H1 (cell line): ENCODE data around the gene GALNTL6. TPM values are rescaled to one million over a fixed set of nuclear protein-coding genes. Genes with fewer than 3 reads are reported as not detected.

ENCODE experiments used
- polyA plus RNA-seq, 7 experiments: library from polyadenylated mRNA; depleted of rRNA in 3 of 7; stranded (reverse) in 5 of 7; unstranded in 2 of 7; fragments of >200 nt in 5 of 7; fragments of 200-250 nt in 2 of 7; gene quantifications; 1 replicate in 5 of 7; 2 replicates in 1 of 7; 4 replicates in 1 of 7; pipeline versions ENCODE4 v1.2.1 to v1.2.3, GENCODE V29; 2011 to 2013; ENCODE audit warnings: missing spikeins in 2 of 7, mixed read lengths in 2 of 7
- total RNA-seq: library from RNA; stranded (reverse); fragmentation: NEBNext Ultra II Directional; extraction: Animal tissue kit (Norgen Biotek cat#: 25700); gene quantifications from 2 replicates; pipeline ENCODE4 v1.2.1, GENCODE V29; 2021
- TF ChIP-seq, protein P1 (sequence below): IDR thresholded peaks from 2 replicates; pipeline ENCODE4 v1.6.1; 2012; ENCODE audit warnings: low read length, inconsistent platforms

Gene GALNTL6
- total and polyA plus RNA-seq, 2 of the 8 experiments (the other 6 are each of a cell fraction or from before 2014, with no cell fraction given) = 0.03 to 0.32 TPM

DNA sequence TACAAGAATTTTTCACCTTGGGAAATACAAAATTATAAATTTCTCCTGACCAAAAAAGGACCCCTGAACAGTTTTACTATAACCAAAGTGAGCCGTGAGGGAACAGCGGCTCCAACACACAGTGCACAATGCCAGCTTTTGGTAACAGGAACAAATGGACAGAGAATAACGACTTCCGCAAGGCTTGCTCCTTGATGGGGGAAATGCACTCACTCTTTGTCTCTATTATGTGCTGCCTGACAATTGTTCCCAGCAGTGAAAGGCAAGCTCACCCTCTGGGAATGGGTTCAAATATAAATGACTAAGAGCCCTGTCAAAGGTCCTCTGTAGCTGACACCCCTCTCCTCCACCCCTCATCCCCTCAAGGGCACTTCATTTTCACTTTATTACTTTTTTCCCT lies 1029.6 kb downstream of the GALNTL6 start (continued):
- TF ChIP-seq, protein P1, sequence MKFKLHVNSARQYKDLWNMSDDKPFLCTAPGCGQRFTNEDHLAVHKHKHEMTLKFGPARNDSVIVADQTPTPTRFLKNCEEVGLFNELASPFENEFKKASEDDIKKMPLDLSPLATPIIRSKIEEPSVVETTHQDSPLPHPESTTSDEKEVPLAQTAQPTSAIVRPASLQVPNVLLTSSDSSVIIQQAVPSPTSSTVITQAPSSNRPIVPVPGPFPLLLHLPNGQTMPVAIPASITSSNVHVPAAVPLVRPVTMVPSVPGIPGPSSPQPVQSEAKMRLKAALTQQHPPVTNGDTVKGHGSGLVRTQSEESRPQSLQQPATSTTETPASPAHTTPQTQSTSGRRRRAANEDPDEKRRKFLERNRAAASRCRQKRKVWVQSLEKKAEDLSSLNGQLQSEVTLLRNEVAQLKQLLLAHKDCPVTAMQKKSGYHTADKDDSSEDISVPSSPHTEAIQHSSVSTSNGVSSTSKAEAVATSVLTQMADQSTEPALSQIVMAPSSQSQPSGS = no peak
